ENCODE measurements around the gene RPP25. TPM values are rescaled to one million over a fixed set of nuclear protein-coding genes. Genes with fewer than 3 reads are reported as not detected.

RPP25 gene
- total RNA-seq, 1 experiment from 2014 or later: 31.3 TPM

DNA sequence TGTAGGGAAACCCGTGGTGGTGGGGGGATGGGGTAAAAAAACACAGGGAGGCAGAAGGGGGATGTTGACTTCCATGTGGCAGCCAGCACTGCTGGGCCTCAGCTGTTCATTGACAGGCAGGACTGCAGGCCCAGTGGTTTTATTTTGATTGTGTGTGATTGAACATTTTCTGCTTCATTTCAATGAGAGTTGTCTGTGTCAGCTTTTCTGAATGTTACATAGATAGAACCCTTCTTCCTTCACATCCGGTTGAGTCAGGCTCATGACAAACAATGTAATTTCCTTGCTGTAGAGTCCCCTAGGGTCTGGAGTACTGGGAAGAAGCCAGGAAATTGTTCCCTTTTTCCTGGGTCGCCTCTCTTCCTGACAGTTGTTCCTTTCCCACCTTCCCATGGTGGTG is 8.2 kb upstream of the RPP25 start (continued):
- TF ChIP-seq, protein P1, sequence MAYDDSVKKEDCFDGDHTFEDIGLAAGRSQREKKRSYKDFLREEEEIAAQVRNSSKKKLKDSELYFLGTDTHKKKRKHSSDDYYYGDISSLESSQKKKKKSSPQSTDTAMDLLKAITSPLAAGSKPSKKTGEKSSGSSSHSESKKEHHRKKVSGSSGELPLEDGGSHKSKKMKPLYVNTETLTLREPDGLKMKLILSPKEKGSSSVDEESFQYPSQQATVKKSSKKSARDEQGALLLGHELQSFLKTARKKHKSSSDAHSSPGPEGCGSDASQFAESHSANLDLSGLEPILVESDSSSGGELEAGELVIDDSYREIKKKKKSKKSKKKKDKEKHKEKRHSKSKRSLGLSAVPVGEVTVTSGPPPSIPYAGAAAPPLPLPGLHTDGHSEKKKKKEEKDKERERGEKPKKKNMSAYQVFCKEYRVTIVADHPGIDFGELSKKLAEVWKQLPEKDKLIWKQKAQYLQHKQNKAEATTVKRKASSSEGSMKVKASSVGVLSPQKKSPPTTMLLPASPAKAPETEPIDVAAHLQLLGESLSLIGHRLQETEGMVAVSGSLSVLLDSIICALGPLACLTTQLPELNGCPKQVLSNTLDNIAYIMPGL (CRISPR knock-in tag; IDR thresholded peaks at IDR 0.05): no peak

- CTCF ChIA-PET: interaction anchor here (1.2 to 1.8 kb wide), 3 partner anchors 13 to 195 kb away, joined by 3 to 5 read pairs (median 4); no protein-coding TSS in a partner anchor
- DNase-seq (ENCODE audit: low spot score) (no peak), ATAC-seq (no peak)
- Mint-ChIP-seq H3K9me3 (no peaks in the 10 kb centered on the region), H3K27me3 (ENCODE audit: low read depth) (peaks cover 37% of the 10 kb centered on the region), H3K4me3 (no peak overlapping the region), H3K27ac (no peak overlapping the region), H3K36me3 (no peaks in the 10 kb centered on the region), H3K4me1 (peaks cover 29% of the 10 kb centered on the region)
- POLR2A ChIA-PET: no interaction called here
- TF ChIP-seq PRRX2 (CRISPR knock-in tag; IDR thresholded peaks at IDR 0.05): no peak
- TF ChIP-seq AFF4 (CRISPR knock-in tag; IDR thresholded peaks at IDR 0.05; ENCODE audit: borderline replicate concordance): no peak
- no peak for TF ChIP-seq CREB1 (CRISPR knock-in tag; IDR thresholded peaks at IDR 0.05)
- TF ChIP-seq ATF6 (CRISPR knock-in tag; IDR thresholded peaks at IDR 0.05): no peak
- no peak for TF ChIP-seq CBFB (CRISPR knock-in tag; IDR thresholded peaks at IDR 0.05; ENCODE audit: low read depth)
- TF ChIP-seq ELF4 (CRISPR knock-in tag; IDR thresholded peaks at IDR 0.05; ENCODE audit: low read depth): no peak
- TF ChIP-seq, protein P2, sequence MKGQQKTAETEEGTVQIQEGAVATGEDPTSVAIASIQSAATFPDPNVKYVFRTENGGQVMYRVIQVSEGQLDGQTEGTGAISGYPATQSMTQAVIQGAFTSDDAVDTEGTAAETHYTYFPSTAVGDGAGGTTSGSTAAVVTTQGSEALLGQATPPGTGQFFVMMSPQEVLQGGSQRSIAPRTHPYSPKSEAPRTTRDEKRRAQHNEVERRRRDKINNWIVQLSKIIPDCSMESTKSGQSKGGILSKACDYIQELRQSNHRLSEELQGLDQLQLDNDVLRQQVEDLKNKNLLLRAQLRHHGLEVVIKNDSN (CRISPR knock-in tag; IDR thresholded peaks at IDR 0.05): no peak
- no peak for TF ChIP-seq RELA (CRISPR knock-in tag; IDR thresholded peaks at IDR 0.05; ENCODE audit: borderline replicate concordance)
- no peak for TF ChIP-seq SMAD4 (CRISPR knock-in tag; IDR thresholded peaks at IDR 0.05)
These were observed 6.6 kb upstream of the RPP25 start for GRCh38 chr15:74963213-74963612.

DNA sequence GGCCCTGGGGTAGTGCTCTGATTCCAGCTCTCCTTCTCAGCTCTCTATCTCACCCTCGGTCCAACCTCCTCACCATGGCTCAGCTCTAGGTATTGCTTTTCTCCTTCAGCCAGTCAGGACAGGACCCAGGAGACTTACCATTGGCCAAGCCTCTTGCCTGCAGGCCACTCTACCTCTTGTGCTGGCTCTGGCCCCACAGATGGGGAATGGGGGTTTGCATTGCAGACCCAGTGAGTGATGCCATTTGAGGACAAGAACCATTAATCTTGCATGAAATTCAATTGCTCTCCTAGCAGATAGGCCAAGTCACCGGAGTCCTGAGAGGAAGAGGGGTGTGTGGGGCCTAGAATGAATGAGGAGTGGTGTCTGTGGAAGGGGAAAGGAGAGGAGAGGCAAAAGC is 6.1 kb upstream of the RPP25 start:
- ChIA-PET CTCF (interaction anchor here (1.2 to 1.8 kb wide), 3 partner anchors 12 to 194 kb away, joined by 3 to 5 read pairs (median 4); no protein-coding TSS in a partner anchor), POLR2A (no interaction called here)
- DNase-seq (ENCODE audit: low spot score) (no peak), ATAC-seq (no peak)
- Mint-ChIP-seq H3K36me3 (no peaks in the 10 kb centered on the region), H3K4me3 (no peak overlapping the region), H3K9me3 (no peaks in the 10 kb centered on the region), H3K27me3 (ENCODE audit: low read depth) (peaks cover 42% of the 10 kb centered on the region), H3K27ac (no peak overlapping the region), H3K4me1 (peaks cover 31% of the 10 kb centered on the region)
- TF ChIP-seq NFATC4 (CRISPR knock-in tag; IDR thresholded peaks at IDR 0.05) (no peak), ZNF532 (CRISPR knock-in tag; IDR thresholded peaks at IDR 0.05; ENCODE audit: borderline replicate concordance) (no peak), JAZF1 (CRISPR knock-in tag; IDR thresholded peaks at IDR 0.05) (no peak), SP1 (CRISPR knock-in tag; conservative IDR thresholded peaks at IDR 0.05) (no peak), CREM (CRISPR knock-in tag; IDR thresholded peaks at IDR 0.05) (no peak), FOXK1 (CRISPR knock-in tag; IDR thresholded peaks at IDR 0.05) (no peak), KAT7 (CRISPR knock-in tag; IDR thresholded peaks at IDR 0.05; ENCODE audit: borderline replicate concordance) (no peak)
- TF ChIP-seq, protein P3, sequence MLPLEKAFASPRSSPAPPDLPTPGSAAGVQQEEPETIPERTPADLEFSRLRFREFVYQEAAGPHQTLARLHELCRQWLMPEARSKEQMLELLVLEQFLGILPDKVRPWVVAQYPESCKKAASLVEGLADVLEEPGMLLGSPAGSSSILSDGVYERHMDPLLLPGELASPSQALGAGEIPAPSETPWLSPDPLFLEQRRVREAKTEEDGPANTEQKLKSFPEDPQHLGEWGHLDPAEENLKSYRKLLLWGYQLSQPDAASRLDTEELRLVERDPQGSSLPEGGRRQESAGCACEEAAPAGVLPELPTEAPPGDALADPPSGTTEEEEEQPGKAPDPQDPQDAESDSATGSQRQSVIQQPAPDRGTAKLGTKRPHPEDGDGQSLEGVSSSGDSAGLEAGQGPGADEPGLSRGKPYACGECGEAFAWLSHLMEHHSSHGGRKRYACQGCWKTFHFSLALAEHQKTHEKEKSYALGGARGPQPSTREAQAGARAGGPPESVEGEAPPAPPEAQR (CRISPR knock-in tag; IDR thresholded peaks at IDR 0.05): no peak

All from WTC11 (cell line).